HepG2 (cell line): Measurements from ENCODE around the gene SBSN. TPM values are rescaled to one million over a fixed set of nuclear protein-coding genes. Genes with fewer than 3 reads are reported as not detected.
A peak's percentile ranks its signal among the peaks of the same experiment; 100 is the strongest.

Experiments used
- ATAC-seq: fragments of 200-7000 bp; cut with Tn5 transposase; 3 replicates; pipeline ENCODE4 v1.9.1; 2020; ENCODE audit warnings: mild to moderate bottlenecking, moderate library complexity
- BruUV-seq: library from RNA; stranded (reverse); fragments of 400-500 nt; replicated peaks from 2 replicates; lab custom pipeline; 2021; lab: Mats Ljungman, UMichigan
- CTCF ChIA-PET: fragments of 300-600 bp; formaldehyde crosslinking; extraction: SDS; loops from one replicate; lab custom pipeline; 2021; ENCODE audit warnings: low total read pairs, inconsistent platforms, low intra/inter-chr PET ratio; lab: Yijun Ruan, JAX
- POLR2A ChIA-PET: fragments of 350-600 bp; sonication (Branson Sonifier 250); formaldehyde crosslinking; loops from one replicate; lab custom pipeline; 2020; ENCODE audit warnings: antibody characterized with exemption, inconsistent platforms; lab: Yijun Ruan, JAX
- DNase-seq: peaks from one replicate; pipeline ENCODE4 v3.0.0-alpha.2; 2015; ENCODE audit warnings: low spot score
- FAIRE-seq: peaks from 3 replicates; lab custom pipeline; 2011; peaks lifted over from hg19 to GRCh38; lab: Jason Lieb, UNC
- H2AFZ ChIP-seq: one replicate; pipeline ENCODE4 v1.6.1; 2011; ENCODE audit warnings: low read length, inconsistent platforms
- H3K27ac ChIP-seq: fragments of 300-600 bp; 3 replicates; pipeline ENCODE4 v1.8.0; 2011; ENCODE audit warnings: mixed run types, mild to moderate bottlenecking, mixed read lengths, low read length, inconsistent platforms; ENCODE audit not compliant: insufficient read depth; ENCODE audit errors: extremely low read length
- H3K27me3 ChIP-seq, 2 experiments: fragments of 200-600 bp in 1 of 2; 2 replicates in 1 of 2; 3 replicates in 1 of 2; pipeline versions ENCODE4 v1.6.0 to v1.8.0; 2011; ENCODE audit warnings: low read length in 2 of 2, mild to moderate bottlenecking in 2 of 2, moderate library complexity in 2 of 2, inconsistent platforms in 1 of 2; ENCODE audit not compliant: insufficient read depth in 2 of 2, control insufficient read depth in 1 of 2
- H3K36me3 ChIP-seq, 2 experiments: fragments of 200-600 bp in 1 of 2; replicated peaks in 1 of 2; 2 replicates in 1 of 2; 3 replicates in 1 of 2; pipeline versions ENCODE4 v1.5.1 to v1.8.0; 2011; ENCODE audit warnings: low read length in 2 of 2, inconsistent platforms in 1 of 2; ENCODE audit not compliant: insufficient read depth in 2 of 2, control insufficient read depth in 1 of 2
- H3K4me1 ChIP-seq: 2 replicates; pipeline ENCODE4 v1.5.1; 2012; ENCODE audit warnings: low read length, inconsistent platforms; ENCODE audit not compliant: insufficient read depth
- H3K4me2 ChIP-seq: 2 replicates; pipeline ENCODE4 v1.6.0; 2011; ENCODE audit warnings: low read depth, low read length, inconsistent platforms
- H3K4me3 ChIP-seq, 3 experiments: fragments of 200-600 bp in 1 of 3; sonication (generic), shearing (Covaris generic) in 1 of 3; replicated peaks in 1 of 3; 2 replicates each; pipeline ENCODE4 v1.5.1; 2011 to 2016; ENCODE audit warnings: low read length in 3 of 3, inconsistent platforms in 2 of 3, low read depth in 2 of 3, mild to moderate bottlenecking in 2 of 3, control low read depth in 1 of 3, mixed read lengths in 1 of 3; ENCODE audit not compliant: insufficient read depth in 1 of 3
- H3K79me2 ChIP-seq: one replicate; pipeline ENCODE4 v1.6.1; 2011; ENCODE audit warnings: low read length, inconsistent platforms; ENCODE audit not compliant: insufficient read depth
- H3K9ac ChIP-seq: 2 replicates; pipeline ENCODE4 v1.6.0; 2011; ENCODE audit warnings: mild to moderate bottlenecking, low read depth, low read length, inconsistent platforms; ENCODE audit not compliant: insufficient read depth
- H3K9me3 ChIP-seq: 2 replicates; pipeline ENCODE4 v1.5.1; 2012; ENCODE audit warnings: mild to moderate bottlenecking, low read length
- H4K20me1 ChIP-seq: 2 replicates; pipeline ENCODE4 v1.6.0; 2011; ENCODE audit warnings: inconsistent platforms, mild to moderate bottlenecking, low read length, moderate library complexity; ENCODE audit not compliant: insufficient read depth
- AGO2 ChIP-seq: fragments of 200-400 bp; formaldehyde crosslinking; optimal IDR thresholded peaks from 2 replicates; pipeline ENCODE3; 2017; ENCODE audit warnings: mild to moderate bottlenecking, low read depth, low read length, moderate library complexity
- ZNF33A ChIP-seq: sonication (generic); formaldehyde crosslinking; IDR thresholded peaks from 2 replicates; pipeline ENCODE4 v1.5.1; 2020; ENCODE audit warnings: missing genetic modification reagents, mild to moderate bottlenecking, moderate library complexity, borderline replicate concordance
- ZNF558 ChIP-seq: sonication (generic); formaldehyde crosslinking; IDR thresholded peaks from 2 replicates; pipeline ENCODE4 v1.9.0; 2022; ENCODE audit warnings: mild to moderate bottlenecking, missing genetic modification reagents, borderline replicate concordance
- ZNF687 ChIP-seq: sonication (generic); formaldehyde crosslinking; IDR thresholded peaks from 2 replicates; pipeline ENCODE4 v1.5.1; 2020; ENCODE audit warnings: mild to moderate bottlenecking, missing genetic modification reagents, moderate library complexity
- WGBS: methylation state at CpG from one replicate; pipeline ENCODE4 v1.1.6; 2017; ENCODE audit warnings: low lambda C conversion rate; 5-methylcytosine and 5-hydroxymethylcytosine counted together
- in situ Hi-C: cut with HindIII; loops from 2 replicates; pipeline ENCODE4 v1.10.0; 2017; ENCODE audit warnings: low pct_unique_long_range_greater_than_20kb; ENCODE audit not compliant: extremely low pct_ligation_motif_present
- intact Hi-C: fragments of 100-400 bp; cut with micrococcal nuclease; formaldehyde crosslinking; loops from one replicate; pipeline ENCODE4 v1.10.0; 2022; ENCODE audit not compliant: unreplicated experiment
- polyA plus RNA-seq, 8 experiments: library from polyadenylated mRNA; depleted of rRNA in 3 of 8; stranded (reverse) in 7 of 8; unstranded in 1 of 8; fragments of >200 nt; fragmentation: Illumina TruSeq in 4 of 8; extraction: Trizol in 4 of 8; gene quantifications; 2 replicates each; pipeline versions ENCODE4 v1.2.1 to v1.2.3, GENCODE V29; 2011 to 2016; ENCODE audit warnings: low read depth in 4 of 8, missing spikeins in 1 of 8, mixed read lengths in 1 of 8; ENCODE audit not compliant: insufficient read depth in 1 of 8
- total RNA-seq, 5 experiments: library from RNA; depleted of rRNA; stranded (reverse); fragments of >200 nt; fragmentation: Illumina TruSeq; extraction: Trizol; gene quantifications; 2 replicates each; pipeline ENCODE4 v1.2.3, GENCODE V29; 2016; ENCODE audit warnings: low read depth in 1 of 5

The SBSN gene
- total and polyA plus RNA-seq, 2 of the 13 experiments (the other 11 are each of a cell fraction or from before 2014, with no cell fraction given), result not detected

GRCh38 chr19:35501684-35502083 is 26.4 kb downstream of the SBSN start:
- Histone ChIP-seq H4K20me1 (no peaks in the 10 kb centered on the region), H3K27ac (no peak overlapping the region), H3K4me3 (no peak overlapping the region), H3K36me3 (peaks cover 3 to 15% of the 10 kb centered on the region in 2 experiments; a peak in 3 of 5 replicates), H3K4me2 (no peak overlapping the region), H3K79me2 (no peaks in the 10 kb centered on the region)
- no peak for ATAC-seq
- 98% methylated on average over 12 of the region's 15 CpGs for WGBS
- intact Hi-C loops, result no loop called here
- no TSS peak for BruUV-seq
- TF ChIP-seq ZNF687 (CRISPR knock-in tag) (peak; percentile 12; the same call in 1 of the 2 replicates), ZNF33A (CRISPR knock-in tag) (no peak), ZNF558 (CRISPR knock-in tag) (no peak), AGO2 (peak; percentile 52)
- TF ChIP-seq, all 625 proteins: peak for 2
- ChIA-PET POLR2A (interaction anchor here (1.6 kb wide), 1 partner anchor 9 kb away, joined by 4 read pairs; no protein-coding TSS in a partner anchor), CTCF (no interaction called here)
- Histone ChIP-seq H3K27me3 (no peaks in the 10 kb centered on the region), H3K9ac (no peak overlapping the region), H2AFZ (no peak overlapping the region), H3K9me3 (no peaks in the 10 kb centered on the region), H3K4me1 (peaks cover 15% of the 10 kb centered on the region)
- DNase-seq, result no peak
- in situ Hi-C loops, result no loop called here
- no peak for FAIRE-seq
